Activated T-cell treated with anti-CD3 and anti-CD28 coated beads, Interleukin-2, amount 50 U/mL, for 24 hours (primary cell): Measurements from ENCODE around the gene SLC39A10.
"Not testable (repeated sequence)": the region's sequence is repeated elsewhere in the genome, so short reads cannot be mapped to it uniquely, and the experiment has no call there.

Experiments used
- DNase-seq: peaks from one replicate; pipeline ENCODE4 v3.0.0-alpha.2; 2020
- H3K27ac Mint-ChIP-seq: 2 replicates; pipeline ENCODE4 v1.8.0; 2020; ENCODE audit warnings: mild to moderate bottlenecking, mixed read lengths
- H3K27me3 Mint-ChIP-seq: 2 replicates; pipeline ENCODE4 v1.8.0; 2020; ENCODE audit warnings: mixed read lengths
- H3K36me3 Mint-ChIP-seq: 2 replicates; pipeline ENCODE4 v1.8.0; 2020; ENCODE audit warnings: low read depth, mixed read lengths
- H3K4me1 Mint-ChIP-seq: 2 replicates; pipeline ENCODE4 v1.8.0; 2020; ENCODE audit warnings: low read depth, mixed read lengths
- H3K4me3 Mint-ChIP-seq: 2 replicates; pipeline ENCODE4 v1.8.0; 2020; ENCODE audit warnings: mild to moderate bottlenecking, moderate library complexity, mixed read lengths
- H3K9me3 Mint-ChIP-seq: 2 replicates; pipeline ENCODE4 v1.8.0; 2020; ENCODE audit warnings: mixed read lengths

Gene SLC39A10

DNA sequence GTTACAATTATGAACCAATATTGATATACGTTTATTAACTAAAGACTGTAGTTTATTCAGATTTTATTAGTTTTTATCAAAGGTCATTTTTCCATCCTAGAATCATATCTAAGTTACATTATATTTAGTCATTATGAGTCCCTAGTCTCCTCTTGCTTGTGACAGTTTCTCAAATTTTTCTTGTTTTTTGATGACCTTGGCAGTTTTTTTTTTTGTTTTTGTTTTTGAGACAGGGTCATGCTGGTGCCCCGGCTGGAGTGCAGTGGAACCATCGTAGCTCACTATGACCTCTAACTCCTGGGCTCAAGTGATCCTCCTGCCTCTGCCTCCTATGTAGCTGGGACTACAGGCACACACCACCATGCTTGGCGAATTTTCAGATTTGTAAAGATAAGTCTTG is 18.3 kb upstream of the SLC39A10 start:
- Mint-ChIP-seq H3K36me3 (no peaks in the 10 kb centered on the region), H3K27me3 (no peaks in the 10 kb centered on the region), H3K27ac (no peak overlapping the region), H3K4me1 (peaks cover 12% of the 10 kb centered on the region), H3K9me3 (no peaks in the 10 kb centered on the region), H3K4me3 (no peak overlapping the region)
- DNase-seq, result no peak

DNA sequence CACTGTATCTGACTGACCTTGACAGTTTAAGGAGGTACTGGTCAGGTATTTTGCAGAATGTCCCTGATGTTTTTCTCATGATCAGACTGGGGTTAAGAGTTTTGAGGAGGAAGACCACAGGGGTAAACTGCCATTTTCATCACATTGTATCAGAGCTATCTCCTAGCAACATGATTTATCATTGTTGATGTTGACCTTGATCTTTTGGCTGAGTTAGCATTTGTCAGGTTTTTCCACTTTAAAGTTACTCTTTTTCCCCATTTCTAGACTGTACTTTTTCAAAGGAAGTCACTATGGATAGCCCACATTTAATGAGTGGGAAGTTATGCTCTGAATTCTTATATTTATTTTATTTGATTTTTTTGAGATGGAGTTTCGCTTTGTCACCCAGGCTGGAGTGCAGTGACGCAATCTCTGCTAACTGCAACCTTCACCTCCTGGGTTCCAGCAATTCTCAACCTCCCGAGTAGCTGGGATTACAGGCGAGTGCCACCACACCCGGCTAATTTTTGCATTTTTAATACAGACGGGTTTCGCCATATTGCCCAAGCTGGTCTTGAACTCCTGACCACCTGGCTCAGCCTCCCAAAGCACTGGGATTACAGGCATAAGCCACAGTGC is 17.7 kb upstream of the SLC39A10 start:
- Mint-ChIP-seq H3K36me3 (no peaks in the 10 kb centered on the region), H3K4me3 (no peak overlapping the region), H3K27me3 (no peaks in the 10 kb centered on the region), H3K4me1 (peaks cover 8% of the 10 kb centered on the region), H3K9me3 (no peaks in the 10 kb centered on the region), H3K27ac (no peak overlapping the region)
- DNase-seq, result no peak

DNA sequence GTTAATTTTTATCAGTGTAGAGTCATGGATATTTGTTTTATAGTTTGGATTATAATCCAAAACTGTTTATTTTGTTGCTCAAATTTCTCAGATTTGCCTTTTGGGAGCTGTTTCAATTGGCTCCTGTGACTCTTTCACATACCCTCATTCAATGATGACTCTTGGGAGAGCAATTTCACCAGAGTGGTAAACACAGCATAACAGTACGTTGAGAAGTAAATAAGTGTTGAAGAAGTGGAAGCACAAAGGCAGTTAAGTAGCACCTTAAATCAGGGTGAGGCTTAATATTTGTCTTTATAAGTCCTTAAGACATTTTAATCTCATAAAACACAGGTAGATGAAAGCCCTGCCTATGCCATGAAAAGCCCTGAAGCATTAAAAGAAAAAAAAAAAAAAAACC is 17.1 kb upstream of the SLC39A10 start:
- no peaks in the 10 kb centered on the region for H3K27me3 Mint-ChIP-seq
- DNase-seq, result no peak
- no peaks in the 10 kb centered on the region for H3K9me3 Mint-ChIP-seq
- H3K4me1 Mint-ChIP-seq, result peaks cover 8% of the 10 kb centered on the region
- H3K36me3 Mint-ChIP-seq, result no peaks in the 10 kb centered on the region
- no peak overlapping the region for H3K27ac Mint-ChIP-seq
- H3K4me3 Mint-ChIP-seq, result no peak overlapping the region

DNA sequence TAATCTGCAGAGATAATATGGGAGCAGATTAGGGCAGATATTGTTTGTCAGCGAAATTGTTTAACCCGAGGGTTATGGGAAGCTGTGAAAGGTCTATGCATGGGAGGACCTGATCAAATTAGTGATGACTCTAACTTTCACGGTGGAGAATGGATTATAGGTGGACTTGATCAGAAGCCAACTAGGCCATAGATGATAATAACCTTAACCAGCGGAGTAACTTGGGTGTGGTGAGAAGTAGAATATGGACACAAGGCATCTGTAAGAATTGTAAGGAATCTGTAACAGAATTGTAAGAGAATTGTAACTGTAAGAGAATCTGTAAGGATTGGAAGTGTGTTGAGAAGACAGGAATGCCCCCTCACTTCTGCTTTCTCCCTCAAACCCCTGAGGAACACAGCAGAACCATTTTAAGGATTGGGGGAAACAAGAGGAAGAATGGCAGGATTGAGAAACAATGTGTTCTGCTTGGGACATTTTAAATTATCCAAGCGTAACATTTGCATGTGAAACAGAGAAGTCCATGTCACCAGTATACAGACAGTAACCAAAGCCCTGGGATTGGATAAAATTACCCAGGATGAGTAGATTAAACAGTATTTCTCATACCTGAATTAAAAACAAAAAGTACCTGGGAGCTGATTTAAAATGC is 14.9 kb upstream of the SLC39A10 start:
- DNase-seq, result no peak
- peaks cover 9% of the 10 kb centered on the region for H3K4me1 Mint-ChIP-seq
- no peaks in the 10 kb centered on the region for H3K9me3 Mint-ChIP-seq
- H3K36me3 Mint-ChIP-seq, result no peaks in the 10 kb centered on the region
- no peak overlapping the region for H3K4me3 Mint-ChIP-seq
- no peak overlapping the region for H3K27ac Mint-ChIP-seq
- no peaks in the 10 kb centered on the region for H3K27me3 Mint-ChIP-seq

DNA sequence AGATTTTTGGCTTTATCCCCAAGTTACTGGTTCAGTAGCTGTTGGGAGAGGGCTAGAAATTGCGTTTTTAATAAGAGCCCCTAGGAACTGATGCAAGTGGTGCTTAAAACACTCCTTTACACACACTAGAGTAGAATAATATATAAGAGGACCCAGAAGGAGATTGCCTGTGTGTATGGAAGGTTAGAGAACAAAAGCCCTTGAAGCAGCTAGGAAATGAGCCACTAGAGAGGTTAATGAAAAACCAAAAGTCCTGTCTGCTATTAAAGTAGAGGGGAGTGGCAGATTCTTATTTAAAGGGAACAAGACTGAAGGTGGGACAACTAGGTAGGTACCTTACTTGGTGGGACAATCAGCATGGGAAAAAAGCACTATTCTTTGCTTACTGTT is 14.4 kb upstream of the SLC39A10 start:
- DNase-seq, result no peak
- Mint-ChIP-seq H3K27ac (no peak overlapping the region), H3K9me3 (no peaks in the 10 kb centered on the region), H3K36me3 (no peaks in the 10 kb centered on the region), H3K4me3 (no peak overlapping the region), H3K4me1 (peaks cover 9% of the 10 kb centered on the region), H3K27me3 (no peaks in the 10 kb centered on the region)

DNA sequence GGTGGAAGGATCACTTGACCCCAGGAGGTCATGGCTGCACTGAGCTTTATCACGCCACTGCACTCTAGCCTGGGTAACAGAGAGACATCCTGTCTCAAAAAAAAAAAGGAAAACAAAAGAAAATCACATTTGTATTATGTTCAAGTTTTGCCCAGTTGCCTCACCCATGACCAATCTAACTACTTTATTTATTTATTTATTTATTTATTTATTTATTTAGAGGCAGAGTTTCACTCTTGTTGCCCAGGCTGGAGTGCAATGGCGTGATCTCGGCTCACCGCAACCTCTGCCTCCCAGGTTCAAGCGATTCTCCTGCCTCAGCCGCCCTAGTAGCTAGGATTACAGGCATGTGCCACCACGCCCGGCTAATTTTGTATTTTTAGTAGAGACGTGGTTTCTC is 12.3 kb upstream of the SLC39A10 start:
- not testable (repeated sequence) for H3K27ac Mint-ChIP-seq, DNase-seq, H3K9me3 Mint-ChIP-seq, H3K4me3 Mint-ChIP-seq, H3K36me3 Mint-ChIP-seq, H3K27me3 Mint-ChIP-seq
- H3K4me1 Mint-ChIP-seq, result peaks cover 21% of the 10 kb centered on the region

DNA sequence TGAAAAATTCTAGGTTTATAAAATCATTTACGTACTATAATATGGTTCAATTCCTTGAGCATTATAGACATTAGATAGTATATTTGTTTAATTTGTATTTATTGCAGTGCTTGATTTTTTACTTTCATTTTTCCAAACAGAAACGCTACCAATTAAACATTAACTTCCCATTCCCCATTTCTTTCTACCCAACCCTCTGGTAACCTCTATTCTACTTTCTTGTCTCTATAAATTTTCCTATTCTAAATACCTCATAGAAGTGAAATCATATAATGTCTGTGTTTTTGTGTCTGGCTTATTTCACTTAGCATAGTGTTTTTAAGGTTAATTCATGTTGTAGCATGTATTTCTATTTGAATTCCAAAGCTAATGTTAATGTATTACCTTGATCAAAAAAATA is 11.6 kb upstream of the SLC39A10 start:
- DNase-seq, result no peak
- Mint-ChIP-seq H3K4me1 (peaks cover 26% of the 10 kb centered on the region), H3K27me3 (no peaks in the 10 kb centered on the region), H3K9me3 (no peaks in the 10 kb centered on the region), H3K27ac (no peak overlapping the region), H3K36me3 (no peaks in the 10 kb centered on the region), H3K4me3 (no peak overlapping the region)

DNA sequence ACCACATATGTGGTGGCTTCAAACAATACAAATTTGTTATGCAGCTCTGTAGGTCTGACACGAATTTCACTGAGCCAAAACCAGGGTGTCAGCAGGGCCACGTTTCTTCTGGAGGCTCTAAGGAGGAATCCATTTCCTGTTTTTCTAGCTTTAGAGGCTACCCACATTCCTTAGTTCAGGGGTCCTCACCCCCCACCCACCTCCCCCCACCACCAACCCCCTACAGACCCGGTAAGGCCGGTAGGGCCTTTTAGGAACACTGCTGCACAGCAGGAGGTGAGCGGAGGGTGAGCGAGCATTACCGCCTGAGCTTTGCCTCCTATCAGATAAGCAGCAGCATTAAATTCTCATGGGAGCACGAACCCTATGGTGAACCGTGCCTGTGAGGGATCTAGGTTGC is 10.6 kb upstream of the SLC39A10 start:
- no peak overlapping the region for H3K4me3 Mint-ChIP-seq
- H3K27me3 Mint-ChIP-seq, result no peaks in the 10 kb centered on the region
- peaks cover 29% of the 10 kb centered on the region for H3K4me1 Mint-ChIP-seq
- no peaks in the 10 kb centered on the region for H3K9me3 Mint-ChIP-seq
- no peaks in the 10 kb centered on the region for H3K36me3 Mint-ChIP-seq
- no peak overlapping the region for H3K27ac Mint-ChIP-seq
- DNase-seq, result no peak

DNA sequence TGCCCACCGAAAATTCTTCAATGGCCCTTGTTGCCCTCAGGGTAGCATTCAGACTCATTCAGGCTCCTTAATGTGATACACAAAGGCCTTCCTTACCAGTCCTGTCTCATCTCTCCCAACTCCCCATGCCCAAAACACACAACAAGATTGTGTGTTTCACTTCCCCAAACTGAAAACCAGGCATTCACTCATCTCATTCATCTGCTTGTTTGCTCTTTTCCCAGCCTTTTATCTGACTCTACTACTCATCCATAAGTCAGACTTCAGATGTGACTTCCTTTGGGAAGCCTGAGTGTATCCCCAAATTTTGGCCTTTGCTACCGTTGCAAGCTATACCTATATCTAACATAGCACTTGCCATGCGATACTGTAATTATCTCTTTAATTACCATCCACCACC is 9.7 kb upstream of the SLC39A10 start:
- H3K4me1 Mint-ChIP-seq, result peaks cover 29% of the 10 kb centered on the region
- no peak overlapping the region for H3K27ac Mint-ChIP-seq
- no peaks in the 10 kb centered on the region for H3K27me3 Mint-ChIP-seq
- H3K36me3 Mint-ChIP-seq, result no peaks in the 10 kb centered on the region
- H3K9me3 Mint-ChIP-seq, result no peaks in the 10 kb centered on the region
- no peak overlapping the region for H3K4me3 Mint-ChIP-seq
- no peak for DNase-seq

DNA sequence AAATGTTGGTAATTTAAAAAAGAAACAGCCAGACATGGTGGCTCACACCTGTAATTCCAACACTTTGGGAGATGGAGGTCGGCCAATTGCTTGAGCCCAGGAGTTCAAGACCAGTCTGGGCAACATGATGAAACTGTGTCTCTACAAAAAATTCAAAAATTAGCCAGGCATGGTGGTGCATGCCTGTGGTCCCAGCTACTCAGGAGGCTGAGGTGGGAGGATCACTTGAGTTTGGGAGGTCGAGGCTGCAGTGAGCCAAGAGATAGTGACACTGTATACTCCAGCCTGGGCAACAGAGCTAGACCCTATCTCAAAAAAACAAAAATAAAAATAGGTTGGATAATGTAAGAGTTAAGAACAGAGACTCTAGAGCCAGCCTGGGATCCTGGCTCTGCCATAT is 8.7 kb upstream of the SLC39A10 start:
- H3K27me3 Mint-ChIP-seq, DNase-seq, H3K4me3 Mint-ChIP-seq, H3K36me3 Mint-ChIP-seq, H3K27ac Mint-ChIP-seq, H3K9me3 Mint-ChIP-seq: not testable (repeated sequence)
- peaks cover 27% of the 10 kb centered on the region for H3K4me1 Mint-ChIP-seq

DNA sequence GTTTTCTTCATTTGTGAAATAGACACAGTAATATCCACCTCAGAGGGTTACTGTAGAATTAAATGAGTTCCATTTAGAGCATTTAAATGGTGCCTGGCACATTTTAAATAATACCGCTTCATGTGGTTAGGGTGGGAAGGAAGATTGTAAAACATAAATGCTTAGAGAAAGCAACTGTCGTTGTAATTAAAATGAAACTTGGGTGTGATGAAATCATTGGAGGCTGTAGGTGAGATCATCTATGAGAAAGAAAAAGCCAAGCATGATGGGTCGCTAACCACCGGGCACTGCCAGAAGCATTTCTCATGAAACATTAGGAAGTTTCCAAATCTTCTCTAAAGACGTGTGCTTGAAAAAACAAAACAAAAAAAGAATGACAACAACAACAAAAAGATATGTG is 8.2 kb upstream of the SLC39A10 start:
- peak overlapping the region; percentile 62 for H3K4me3 Mint-ChIP-seq
- no peaks in the 10 kb centered on the region for H3K9me3 Mint-ChIP-seq
- H3K4me1 Mint-ChIP-seq, result peaks cover 28% of the 10 kb centered on the region
- H3K27me3 Mint-ChIP-seq, result no peaks in the 10 kb centered on the region
- DNase-seq, result no peak
- peak overlapping the region; percentile 79 for H3K27ac Mint-ChIP-seq
- no peaks in the 10 kb centered on the region for H3K36me3 Mint-ChIP-seq

DNA sequence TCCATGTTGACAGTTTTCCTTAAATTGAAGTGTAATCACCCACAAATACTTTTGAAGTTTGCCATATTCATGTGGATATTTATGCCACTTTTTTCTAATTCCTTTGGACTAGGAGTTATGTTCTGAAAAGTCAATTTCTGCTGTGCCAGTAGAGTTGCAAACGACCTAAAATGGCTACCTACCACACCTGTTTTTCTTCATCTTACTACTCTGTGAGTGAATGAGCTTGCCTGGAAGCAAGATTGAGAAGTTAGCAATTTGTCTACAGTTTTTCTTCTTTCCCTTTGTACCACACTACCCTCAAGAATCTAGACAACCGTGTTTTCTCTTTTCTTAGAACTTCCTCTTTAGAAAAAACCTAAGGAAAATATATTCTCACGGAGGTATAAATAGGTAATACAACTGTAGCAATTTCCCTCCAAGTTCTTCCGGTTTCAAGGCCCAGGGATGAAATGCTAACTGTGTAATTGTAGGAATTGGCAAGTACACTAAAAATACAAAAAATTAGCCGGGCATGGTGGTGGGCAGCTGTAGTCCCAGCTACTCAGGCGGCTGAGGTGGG is 7.3 kb upstream of the SLC39A10 start:
- DNase-seq, result no peak
- Mint-ChIP-seq H3K9me3 (no peaks in the 10 kb centered on the region), H3K27ac (no peak overlapping the region), H3K36me3 (no peaks in the 10 kb centered on the region), H3K27me3 (no peaks in the 10 kb centered on the region), H3K4me3 (no peak overlapping the region), H3K4me1 (peaks cover 27% of the 10 kb centered on the region)

DNA sequence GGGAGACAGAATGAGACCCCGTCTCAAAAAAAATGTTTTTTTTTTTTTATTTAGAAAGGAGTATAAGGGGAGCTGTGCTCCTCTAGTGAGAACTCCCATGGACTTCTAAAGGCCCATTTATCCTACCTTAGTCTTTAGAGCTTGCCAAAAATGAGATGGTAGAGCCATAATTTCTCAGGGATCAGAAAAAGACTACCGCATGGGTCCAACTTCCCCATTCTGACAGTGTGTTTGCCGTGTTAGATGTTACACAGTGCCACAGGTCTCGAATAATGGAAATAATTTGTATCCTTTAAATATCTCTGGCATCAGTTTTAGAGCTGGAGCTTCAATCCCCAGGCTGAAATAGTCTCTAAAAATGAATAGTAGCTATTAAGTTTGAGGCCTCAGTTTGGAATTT is 6.0 kb upstream of the SLC39A10 start:
- no peak overlapping the region for H3K27ac Mint-ChIP-seq

DNA sequence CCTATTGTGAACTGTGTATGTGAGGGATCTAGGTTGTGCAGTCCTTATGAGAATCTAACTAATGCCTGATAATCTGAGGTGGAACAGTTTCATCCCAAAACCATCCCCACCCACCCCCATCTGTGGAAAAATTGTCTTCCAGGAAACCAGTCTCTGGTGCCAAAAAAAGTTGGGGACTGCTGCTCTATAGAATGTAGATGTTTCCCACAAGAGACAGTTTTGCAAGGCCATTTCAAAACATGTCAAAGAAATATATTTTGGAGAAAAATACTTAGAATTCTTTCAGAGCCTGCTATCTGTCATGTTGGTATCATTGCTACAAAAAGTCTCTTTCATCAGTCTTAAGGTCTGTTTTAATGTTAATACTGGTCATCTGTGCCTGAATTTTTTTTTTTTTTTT is 4.1 kb upstream of the SLC39A10 start:
- Mint-ChIP-seq H3K36me3 (peaks cover 8% of the 10 kb centered on the region), H3K27ac (no peak overlapping the region), H3K4me3 (no peak overlapping the region), H3K9me3 (no peaks in the 10 kb centered on the region), H3K27me3 (no peaks in the 10 kb centered on the region), H3K4me1 (peaks cover 37% of the 10 kb centered on the region)
- DNase-seq, result no peak

More for the DNA sequence above, 6.0 kb upstream of the SLC39A10 start:
- H3K36me3 Mint-ChIP-seq, result no peaks in the 10 kb centered on the region
- no peak overlapping the region for H3K4me3 Mint-ChIP-seq
- no peaks in the 10 kb centered on the region for H3K27me3 Mint-ChIP-seq
- no peak for DNase-seq
- H3K4me1 Mint-ChIP-seq, result peaks cover 31% of the 10 kb centered on the region
- no peaks in the 10 kb centered on the region for H3K9me3 Mint-ChIP-seq

DNA sequence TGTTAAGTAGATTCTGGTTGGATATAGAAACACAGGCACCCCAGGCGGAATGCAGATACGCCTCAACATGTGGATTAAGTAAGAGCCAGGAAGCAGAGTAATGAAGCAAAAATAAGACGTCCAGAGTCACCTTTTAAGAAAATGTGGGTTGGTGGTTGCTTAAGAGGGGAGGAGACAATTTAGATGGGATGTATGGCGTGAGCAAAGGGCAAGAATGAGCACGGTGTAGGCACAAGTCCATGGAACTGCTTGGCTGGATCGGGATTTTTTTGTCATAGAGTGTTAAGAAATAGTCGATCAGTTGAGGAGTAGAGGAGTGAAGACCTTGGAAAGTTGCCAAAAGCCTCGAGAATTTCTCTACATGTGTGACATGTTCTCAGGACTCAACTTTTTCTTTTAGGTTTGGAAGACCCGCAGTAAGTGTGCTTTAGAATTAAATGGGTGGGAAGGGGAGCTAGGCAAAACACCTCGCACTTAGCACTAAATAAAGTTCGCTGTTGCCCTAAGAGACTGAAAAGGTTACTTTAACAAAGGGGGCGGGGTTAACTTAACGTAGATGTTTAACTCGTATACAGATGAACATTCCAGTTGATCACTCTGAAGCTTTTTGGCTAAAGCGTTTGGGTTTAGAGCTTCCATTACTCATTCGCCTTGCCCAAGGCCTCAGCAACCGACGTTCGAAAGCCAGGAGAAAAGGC is 716 bp upstream of the SLC39A10 start:
- no peaks in the 10 kb centered on the region for H3K27me3 Mint-ChIP-seq
- peak overlapping the region; percentile 97 for H3K4me3 Mint-ChIP-seq
- no peaks in the 10 kb centered on the region for H3K9me3 Mint-ChIP-seq
- no peak for DNase-seq
- peaks cover 37% of the 10 kb centered on the region for H3K4me1 Mint-ChIP-seq
- H3K36me3 Mint-ChIP-seq, result peaks cover 36% of the 10 kb centered on the region
- peak overlapping the region; percentile 99 for H3K27ac Mint-ChIP-seq
